H9 (cell line): ENCODE measurements around the gene FHIT. TPM values are rescaled to one million over a fixed set of nuclear protein-coding genes. Genes with fewer than 3 reads are reported as not detected.

Source experiments
- DNase-seq: peaks from one replicate; pipeline ENCODE4 v3.0.0-alpha.2; 2017
- H2AFZ ChIP-seq: one replicate; pipeline ENCODE4 v1.6.1; 2013; ENCODE audit warnings: mild to moderate bottlenecking, low read length, control low read depth, moderate library complexity
- H2AK5ac ChIP-seq: 2 replicates; pipeline ENCODE4 v1.6.1; 2013; ENCODE audit warnings: low read length, control low read depth, mixed read lengths; ENCODE audit not compliant: insufficient read length
- H2BK120ac ChIP-seq: one replicate; pipeline ENCODE4 v1.6.1; 2013; ENCODE audit warnings: low read depth, mild to moderate bottlenecking, low read length, control low read depth, inconsistent platforms; ENCODE audit not compliant: poor library complexity, severe bottlenecking
- H2BK12ac ChIP-seq: 2 replicates; pipeline ENCODE4 v1.6.1; 2013; ENCODE audit warnings: low read length, control low read depth, mixed read lengths, low read depth; ENCODE audit not compliant: insufficient read length
- H2BK15ac ChIP-seq: 2 replicates; pipeline ENCODE4 v1.6.1; 2013; ENCODE audit warnings: low read depth, low read length, control low read depth
- H2BK20ac ChIP-seq: one replicate; pipeline ENCODE4 v1.6.1; 2013; ENCODE audit warnings: low read depth, mild to moderate bottlenecking, low read length, control low read depth, inconsistent platforms; ENCODE audit not compliant: poor library complexity, severe bottlenecking
- H2BK5ac ChIP-seq: 2 replicates; pipeline ENCODE4 v1.6.1; 2013; ENCODE audit warnings: low read length, control low read depth, mixed read lengths; ENCODE audit not compliant: insufficient read length
- H3K14ac ChIP-seq: 2 replicates; pipeline ENCODE4 v1.6.1; 2013; ENCODE audit warnings: low read length, control low read depth; ENCODE audit not compliant: insufficient read depth
- H3K18ac ChIP-seq: 2 replicates; pipeline ENCODE4 v1.6.1; 2013; ENCODE audit warnings: low read depth, mild to moderate bottlenecking, mixed read lengths, low read length, control low read depth; ENCODE audit not compliant: insufficient read length
- H3K23ac ChIP-seq: 2 replicates; pipeline ENCODE4 v1.6.1; 2013; ENCODE audit warnings: low read length, control low read depth, mixed read lengths, low read depth; ENCODE audit not compliant: insufficient read length
- H3K23me2 ChIP-seq: 2 replicates; pipeline ENCODE4 v1.6.1; 2013; ENCODE audit warnings: low read depth, mild to moderate bottlenecking, mixed read lengths, low read length, control low read depth; ENCODE audit not compliant: insufficient read length, poor library complexity, severe bottlenecking
- H3K27ac ChIP-seq: 2 replicates; pipeline ENCODE4 v1.5.1; 2013; ENCODE audit warnings: low read length, control low read depth, mixed read lengths, low read depth; ENCODE audit not compliant: insufficient read length
- H3K27me3 ChIP-seq: 2 replicates; pipeline ENCODE4 v1.6.1; 2013; ENCODE audit warnings: low read length, control low read depth, inconsistent platforms; ENCODE audit not compliant: insufficient read depth
- H3K4ac ChIP-seq: 2 replicates; pipeline ENCODE4 v1.6.1; 2013; ENCODE audit warnings: low read depth, mild to moderate bottlenecking, control low read depth, inconsistent platforms, low read length, moderate library complexity
- H3K4me1 ChIP-seq: 2 replicates; pipeline ENCODE4 v1.6.1; 2013; ENCODE audit warnings: low read length, control low read depth, inconsistent platforms; ENCODE audit not compliant: insufficient read depth
- H3K4me2 ChIP-seq: 2 replicates; pipeline ENCODE4 v1.6.1; 2013; ENCODE audit warnings: low read length, control low read depth, mixed read lengths; ENCODE audit not compliant: insufficient read length, insufficient read depth
- H3K56ac ChIP-seq: 2 replicates; pipeline ENCODE4 v1.6.1; 2013; ENCODE audit warnings: low read depth, mild to moderate bottlenecking, mixed read lengths, low read length, control low read depth; ENCODE audit not compliant: insufficient read length
- H3K79me1 ChIP-seq: 2 replicates; pipeline ENCODE4 v1.6.1; 2013; ENCODE audit warnings: low read depth, mild to moderate bottlenecking, moderate library complexity, low read length, control low read depth, inconsistent platforms; ENCODE audit not compliant: insufficient read depth, poor library complexity, severe bottlenecking
- H3K79me2 ChIP-seq: 2 replicates; pipeline ENCODE4 v1.6.1; 2013; ENCODE audit warnings: low read length, control low read depth, inconsistent platforms; ENCODE audit not compliant: insufficient read depth
- H3K9ac ChIP-seq: 2 replicates; pipeline ENCODE4 v1.6.1; 2013; ENCODE audit warnings: low read length, control low read depth, mixed read lengths; ENCODE audit not compliant: insufficient read length; ENCODE audit errors: extremely low read depth
- H3K9me3 ChIP-seq: one replicate; pipeline ENCODE4 v1.6.1; 2013; ENCODE audit warnings: low read depth, low read length, inconsistent platforms; ENCODE audit not compliant: control insufficient read depth
- H3T11ph ChIP-seq: one replicate; pipeline ENCODE4 v1.6.1; 2013; ENCODE audit warnings: mild to moderate bottlenecking, low read length, control low read depth, inconsistent platforms
- H4K20me1 ChIP-seq: one replicate; pipeline ENCODE4 v1.6.1; 2013; ENCODE audit not compliant: control insufficient read depth, insufficient read length, insufficient read depth
- H4K5ac ChIP-seq: 2 replicates; pipeline ENCODE4 v1.6.1; 2013; ENCODE audit warnings: low read depth, mild to moderate bottlenecking, mixed read lengths, low read length, control low read depth; ENCODE audit not compliant: insufficient read length
- H4K8ac ChIP-seq: replicated peaks from 2 replicates; pipeline ENCODE4 v1.6.1; 2013; ENCODE audit warnings: low read length, control low read depth, mixed read lengths, low read depth; ENCODE audit not compliant: insufficient read length
- H4K91ac ChIP-seq: 2 replicates; pipeline ENCODE4 v1.6.1; 2013; ENCODE audit warnings: low read depth, mild to moderate bottlenecking, moderate library complexity, mixed read lengths, low read length, control low read depth; ENCODE audit not compliant: insufficient read length
- H3K27ac Mint-ChIP-seq, 3 experiments: 2 replicates in 2 of 3; 3 replicates in 1 of 3; pipeline ENCODE4 v1.8.0; 2020 to 2021; ENCODE audit warnings: mixed read lengths in 3 of 3, mild to moderate bottlenecking in 1 of 3, moderate library complexity in 1 of 3
- H3K27me3 Mint-ChIP-seq: 2 replicates; pipeline ENCODE4 v1.8.0; 2021; ENCODE audit warnings: low read depth, mild to moderate bottlenecking, moderate library complexity, mixed read lengths
- H3K36me3 Mint-ChIP-seq, 3 experiments: 2 replicates in 2 of 3; 3 replicates in 1 of 3; pipeline ENCODE4 v1.8.0; 2020 to 2021; ENCODE audit warnings: low read depth in 3 of 3, mixed read lengths in 3 of 3; ENCODE audit not compliant: insufficient read depth in 1 of 3
- H3K4me1 Mint-ChIP-seq, 2 experiments: 2 replicates each; pipeline ENCODE4 v1.8.0; 2020; ENCODE audit warnings: mixed read lengths in 2 of 2
- H3K4me3 Mint-ChIP-seq, 2 experiments: 2 replicates in 1 of 2; 3 replicates in 1 of 2; pipeline ENCODE4 v1.8.0; 2020 to 2021; ENCODE audit warnings: mild to moderate bottlenecking in 2 of 2, mixed read lengths in 2 of 2, moderate library complexity in 1 of 2
- H3K9me3 Mint-ChIP-seq, 2 experiments: 2 replicates in 1 of 2; 3 replicates in 1 of 2; pipeline ENCODE4 v1.8.0; 2020; ENCODE audit warnings: mild to moderate bottlenecking in 2 of 2, mixed read lengths in 2 of 2, moderate library complexity in 1 of 2
- CTCF ChIP-seq: fragments of 200-600 bp; sonication (generic); conservative IDR thresholded peaks from 3 replicates; pipeline ENCODE4 v1.8.0; 2021; ENCODE audit warnings: antibody characterized with exemption, mild to moderate bottlenecking
- WGBS: extraction: QIAGEN DNeasy Blood & Tissue Kit; methylation state at CpG from one replicate; pipeline ENCODE4 v1.1.7; 2013; ENCODE audit warnings: missing lambda C conversion rate, low lambda C conversion rate, mixed read lengths; ENCODE audit not compliant: insufficient read length; ENCODE audit errors: extremely low coverage; 5-methylcytosine and 5-hydroxymethylcytosine counted together
- total RNA-seq: library from RNA; stranded (reverse); gene quantifications from 2 replicates; pipeline ENCODE4 v1.2.1, GENCODE V29; 2021

FHIT gene
- total RNA-seq, 1 experiment from 2014 or later: 3.0 TPM

- Mint-ChIP-seq H3K36me3 (no peaks in the 10 kb centered on the region), H3K4me1 (peaks cover 9 to 12% of the 10 kb centered on the region in 2 experiments)
- no CpG with 5 or more reads among the region's 6 CpGs for WGBS
Measured at GRCh38 chr3:60309539-60310268, 941.5 kb downstream of the FHIT start.

More at GRCh38 chr3:60309539-60310268, 941.5 kb downstream of the FHIT start:
- DNase-seq: no peak
- Histone ChIP-seq H3K27me3 (no peaks in the 10 kb centered on the region), H3K27ac (no peak overlapping the region), H4K5ac (no peak overlapping the region), H3K18ac (no peak overlapping the region), H3K79me2 (no peaks in the 10 kb centered on the region), H3T11ph (no peak overlapping the region), H3K56ac (no peak overlapping the region), H3K23ac (no peak overlapping the region), H4K20me1 (no peaks in the 10 kb centered on the region), H2AK5ac (no peak overlapping the region), H3K4me1 (no peaks in the 10 kb centered on the region; the same call in 1 of the 2 replicates), H2BK120ac (no peak overlapping the region), H3K23me2 (no peaks in the 10 kb centered on the region), H3K4me2 (no peak overlapping the region), H3K9me3 (no peaks in the 10 kb centered on the region), H3K9ac (no peak overlapping the region), H4K8ac (no peak overlapping the region), H2BK5ac (no peak overlapping the region), H4K91ac (no peak overlapping the region), H2BK15ac (no peak overlapping the region), H3K79me1 (no peaks in the 10 kb centered on the region), H3K4ac (no peak overlapping the region), H3K14ac (no peak overlapping the region), H2AFZ (no peak overlapping the region), H2BK12ac (no peak overlapping the region), H2BK20ac (no peak overlapping the region)
- no peak overlapping the region for H3K27ac Mint-ChIP-seq
- H3K27me3 Mint-ChIP-seq: no peaks in the 10 kb centered on the region
- H3K9me3 Mint-ChIP-seq: no peaks in the 10 kb centered on the region
- H3K4me3 Mint-ChIP-seq: no peak overlapping the region
- no peak for TF ChIP-seq CTCF
